K562 (cell line): Measurements from ENCODE around the gene ETNK2. TPM values are rescaled to one million over a fixed set of nuclear protein-coding genes. Genes with fewer than 3 reads are reported as not detected.

Source experiments
- HNRNPUL1 ChIP-seq: fragments of 200-400 bp; formaldehyde crosslinking; IDR thresholded peaks from 2 replicates; pipeline ENCODE4 v1.6.1; 2017; ENCODE audit warnings: low read length
- polyA plus RNA-seq, 8 experiments: library from polyadenylated mRNA; depleted of rRNA in 4 of 8; stranded (reverse) in 5 of 8; unstranded in 3 of 8; fragments of >200 nt; fragmentation: Nextera tagmentation in 2 of 8; fragmentation: Illumina TruSeq in 1 of 8; extraction: Ambion mirVana in 2 of 8; extraction: Trizol in 1 of 8; gene quantifications; 2 replicates each; pipeline versions ENCODE4 v1.2.1 to v1.2.3, GENCODE V29; 2011 to 2014; ENCODE audit warnings: inconsistent platforms in 1 of 8, missing spikeins in 1 of 8
- total RNA-seq, 7 experiments: library from RNA; depleted of rRNA in 6 of 7; stranded (reverse); fragments of >200 nt in 6 of 7; fragmentation: Illumina TruSeq in 2 of 7; extraction: Trizol in 2 of 7; gene quantifications; 2 replicates each; pipeline versions ENCODE4 v1.2.1 to v1.2.3, GENCODE V29; 2011 to 2021; ENCODE audit warnings: low replicate concordance in 1 of 7
- TF ChIP-seq, protein P1 (sequence below): IDR thresholded peaks from 3 replicates; pipeline ENCODE4 v1.6.1; 2011; ENCODE audit warnings: borderline replicate concordance, mild to moderate bottlenecking, moderate library complexity; ENCODE audit not compliant: insufficient read length; ENCODE audit errors: extremely low read depth
- TF ChIP-seq, protein P2 (sequence below): IDR thresholded peaks from 3 replicates; pipeline ENCODE4 v1.6.1; 2011; ENCODE audit warnings: borderline replicate concordance, mild to moderate bottlenecking; ENCODE audit not compliant: insufficient read length, insufficient read depth
- TF ChIP-seq, protein P3 (sequence below): fragments of 450-650 bp; formaldehyde crosslinking; IDR thresholded peaks from 2 replicates; pipeline ENCODE4 v1.4.0; 2020; ENCODE audit warnings: mild to moderate bottlenecking, moderate library complexity

ETNK2 gene
- total and polyA plus RNA-seq, 9 of the 15 experiments (the other 6 are each of a cell fraction or from before 2014, with no cell fraction given): 0.03 to 0.38 (median 0.13) TPM; not detected in 4

DNA sequence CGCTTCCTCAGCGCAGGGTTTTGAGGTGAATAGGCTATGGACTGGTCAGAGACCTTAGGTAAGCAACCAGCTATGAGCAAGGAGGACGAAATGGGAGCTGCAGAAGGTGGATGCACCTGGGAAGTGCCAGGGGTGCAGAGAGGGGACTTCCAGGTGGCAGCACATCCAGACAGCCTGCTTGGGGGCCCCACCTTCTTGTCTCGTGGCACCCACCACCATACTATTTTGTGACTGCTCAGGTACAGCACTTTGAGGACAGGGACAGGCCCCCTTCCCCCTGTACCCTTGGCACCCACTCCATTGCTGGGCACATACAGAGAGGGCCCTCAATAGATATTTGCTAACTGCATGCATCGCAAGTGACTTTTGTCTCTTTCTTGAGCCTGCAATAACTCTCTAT is 45.2 kb upstream of the ETNK2 start (continued):
- TF ChIP-seq, protein P1, sequence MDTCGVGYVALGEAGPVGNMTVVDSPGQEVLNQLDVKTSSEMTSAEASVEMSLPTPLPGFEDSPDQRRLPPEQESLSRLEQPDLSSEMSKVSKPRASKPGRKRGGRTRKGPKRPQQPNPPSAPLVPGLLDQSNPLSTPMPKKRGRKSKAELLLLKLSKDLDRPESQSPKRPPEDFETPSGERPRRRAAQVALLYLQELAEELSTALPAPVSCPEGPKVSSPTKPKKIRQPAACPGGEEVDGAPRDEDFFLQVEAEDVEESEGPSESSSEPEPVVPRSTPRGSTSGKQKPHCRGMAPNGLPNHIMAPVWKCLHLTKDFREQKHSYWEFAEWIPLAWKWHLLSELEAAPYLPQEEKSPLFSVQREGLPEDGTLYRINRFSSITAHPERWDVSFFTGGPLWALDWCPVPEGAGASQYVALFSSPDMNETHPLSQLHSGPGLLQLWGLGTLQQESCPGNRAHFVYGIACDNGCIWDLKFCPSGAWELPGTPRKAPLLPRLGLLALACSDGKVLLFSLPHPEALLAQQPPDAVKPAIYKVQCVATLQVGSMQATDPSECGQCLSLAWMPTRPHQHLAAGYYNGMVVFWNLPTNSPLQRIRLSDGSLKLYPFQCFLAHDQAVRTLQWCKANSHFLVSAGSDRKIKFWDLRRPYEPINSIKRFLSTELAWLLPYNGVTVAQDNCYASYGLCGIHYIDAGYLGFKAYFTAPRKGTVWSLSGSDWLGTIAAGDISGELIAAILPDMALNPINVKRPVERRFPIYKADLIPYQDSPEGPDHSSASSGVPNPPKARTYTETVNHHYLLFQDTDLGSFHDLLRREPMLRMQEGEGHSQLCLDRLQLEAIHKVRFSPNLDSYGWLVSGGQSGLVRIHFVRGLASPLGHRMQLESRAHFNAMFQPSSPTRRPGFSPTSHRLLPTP: no peak
- TF ChIP-seq, protein P2, sequence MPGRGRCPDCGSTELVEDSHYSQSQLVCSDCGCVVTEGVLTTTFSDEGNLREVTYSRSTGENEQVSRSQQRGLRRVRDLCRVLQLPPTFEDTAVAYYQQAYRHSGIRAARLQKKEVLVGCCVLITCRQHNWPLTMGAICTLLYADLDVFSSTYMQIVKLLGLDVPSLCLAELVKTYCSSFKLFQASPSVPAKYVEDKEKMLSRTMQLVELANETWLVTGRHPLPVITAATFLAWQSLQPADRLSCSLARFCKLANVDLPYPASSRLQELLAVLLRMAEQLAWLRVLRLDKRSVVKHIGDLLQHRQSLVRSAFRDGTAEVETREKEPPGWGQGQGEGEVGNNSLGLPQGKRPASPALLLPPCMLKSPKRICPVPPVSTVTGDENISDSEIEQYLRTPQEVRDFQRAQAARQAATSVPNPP: no peak
- TF ChIP-seq HNRNPUL1: no peak
- TF ChIP-seq, protein P3, sequence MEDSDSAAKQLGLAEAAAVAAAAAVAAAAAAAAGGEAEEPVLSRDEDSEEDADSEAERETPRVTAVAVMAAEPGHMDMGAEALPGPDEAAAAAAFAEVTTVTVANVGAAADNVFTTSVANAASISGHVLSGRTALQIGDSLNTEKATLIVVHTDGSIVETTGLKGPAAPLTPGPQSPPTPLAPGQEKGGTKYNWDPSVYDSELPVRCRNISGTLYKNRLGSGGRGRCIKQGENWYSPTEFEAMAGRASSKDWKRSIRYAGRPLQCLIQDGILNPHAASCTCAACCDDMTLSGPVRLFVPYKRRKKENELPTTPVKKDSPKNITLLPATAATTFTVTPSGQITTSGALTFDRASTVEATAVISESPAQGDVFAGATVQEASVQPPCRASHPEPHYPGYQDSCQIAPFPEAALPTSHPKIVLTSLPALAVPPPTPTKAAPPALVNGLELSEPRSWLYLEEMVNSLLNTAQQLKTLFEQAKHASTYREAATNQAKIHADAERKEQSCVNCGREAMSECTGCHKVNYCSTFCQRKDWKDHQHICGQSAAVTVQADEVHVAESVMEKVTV (CRISPR knock-in tag): no peak
